ENCODE measurements around the gene COL23A1.

- TF ChIP-seq POLR2A (IDR thresholded peaks at IDR 0.05; ENCODE audit: low read depth, low read length) = no peak
- TF ChIP-seq TAF1 (IDR thresholded peaks at IDR 0.05; ENCODE audit: low read depth, low read length) = no peak
- no peak for TF ChIP-seq PAX5 (IDR thresholded peaks at IDR 0.05; ENCODE audit: insufficient read depth, low read length, severe bottlenecking)
- no peak for TF ChIP-seq POLR2AphosphoS5 (IDR thresholded peaks at IDR 0.05; ENCODE audit: low read depth, low read length)
- TF ChIP-seq SPI1 (IDR thresholded peaks at IDR 0.05; ENCODE audit: low read depth, low read length) = no peak
Observed at GRCh38 chr5:178371362-178372111, 218.7 kb downstream of the COL23A1 start.
